ENCODE measurements around the gene MOBP.

- no peak for TF ChIP-seq CTCF (IDR thresholded peaks at IDR 0.05; ENCODE audit: low read depth, low read length)
- TF ChIP-seq EZH2phosphoT487 (IDR thresholded peaks at IDR 0.05; ENCODE audit: low read depth): no peak
Observed at GRCh38 chr3:39476783-39477182, 9.3 kb downstream of the MOBP start.

All from OCI-LY3 (cell line).